HepG2 (cell line): Measurements from ENCODE around the gene POLR1D. TPM values are rescaled to one million over a fixed set of nuclear protein-coding genes. Genes with fewer than 3 reads are reported as not detected.

Source experiments
- CREB3 ChIP-seq: sonication (generic); formaldehyde crosslinking; IDR thresholded peaks from 2 replicates; pipeline ENCODE4 v1.5.0; 2020; ENCODE audit warnings: missing genetic modification reagents
- EEA1 ChIP-seq: sonication (generic); formaldehyde crosslinking; IDR thresholded peaks from 2 replicates; pipeline ENCODE4 v1.5.1; 2020; ENCODE audit warnings: mild to moderate bottlenecking, missing genetic modification reagents, borderline replicate concordance
- GABPB1 ChIP-seq: IDR thresholded peaks from 2 replicates; pipeline ENCODE4 v1.6.1; 2016; ENCODE audit warnings: mild to moderate bottlenecking, missing genetic modification reagents, moderate library complexity, missing compliant biosample characterization
- GATAD2A ChIP-seq: IDR thresholded peaks from 2 replicates; pipeline ENCODE4 v1.6.1; 2016
- GFI1 ChIP-seq: sonication (generic); formaldehyde crosslinking; IDR thresholded peaks from 2 replicates; pipeline ENCODE4 v1.5.0; 2020; ENCODE audit warnings: missing genetic modification reagents, mild to moderate bottlenecking, borderline replicate concordance
- HIVEP1 ChIP-seq: sonication (generic); formaldehyde crosslinking; IDR thresholded peaks from 2 replicates; pipeline ENCODE4 v1.4.0; 2020; ENCODE audit warnings: mild to moderate bottlenecking, missing genetic modification reagents
- KDM4B ChIP-seq: sonication (generic); formaldehyde crosslinking; IDR thresholded peaks from 2 replicates; pipeline ENCODE4 v1.4.0; 2020; ENCODE audit warnings: missing genetic modification reagents
- MLX ChIP-seq: IDR thresholded peaks from 2 replicates; pipeline ENCODE4 v1.6.1; 2016
- NBN ChIP-seq: fragments of 450-650 bp; conservative IDR thresholded peaks from 2 replicates; pipeline ENCODE4 v1.6.1; 2017
- NR0B2 ChIP-seq: sonication (generic); formaldehyde crosslinking; IDR thresholded peaks from 2 replicates; pipeline ENCODE4 v1.4.0; 2020; ENCODE audit warnings: mild to moderate bottlenecking, missing genetic modification reagents
- PTBP1 ChIP-seq: fragments of 200-400 bp; formaldehyde crosslinking; IDR thresholded peaks from 2 replicates; pipeline ENCODE4 v1.6.1; 2018; ENCODE audit warnings: low read length, low read depth; ENCODE audit not compliant: poor library complexity, severe bottlenecking
- RBM22 ChIP-seq: fragments of 200-400 bp; formaldehyde crosslinking; optimal IDR thresholded peaks from 2 replicates; pipeline ENCODE3; 2017; ENCODE audit warnings: mild to moderate bottlenecking, low read length, moderate library complexity
- RELA ChIP-seq: sonication (generic); formaldehyde crosslinking; IDR thresholded peaks from 2 replicates; pipeline ENCODE4 v1.4.0; 2020; ENCODE audit warnings: missing genetic modification reagents
- SMARCC2 ChIP-seq: fragments of 450-650 bp; IDR thresholded peaks from 2 replicates; pipeline ENCODE4 v1.6.1; 2017; ENCODE audit warnings: antibody characterized with exemption, mild to moderate bottlenecking
- TERF1 ChIP-seq: sonication (generic); formaldehyde crosslinking; IDR thresholded peaks from 2 replicates; pipeline ENCODE4 v1.8.0; 2022; ENCODE audit warnings: mild to moderate bottlenecking, missing genetic modification reagents, moderate library complexity
- ZBTB33 ChIP-seq: sonication (generic); formaldehyde crosslinking; IDR thresholded peaks from 2 replicates; pipeline ENCODE4 v1.4.0; 2020; ENCODE audit warnings: missing genetic modification reagents
- ZKSCAN1 ChIP-seq: fragments of 150-350 bp; IDR thresholded peaks from 2 replicates; pipeline ENCODE4 v1.6.1; 2014; ENCODE audit warnings: low read length
- ZNF367 ChIP-seq: sonication (generic); formaldehyde crosslinking; IDR thresholded peaks from 2 replicates; pipeline ENCODE4 v1.4.0; 2020; ENCODE audit warnings: missing genetic modification reagents, borderline replicate concordance
- ZNF414 ChIP-seq: sonication (generic); formaldehyde crosslinking; IDR thresholded peaks from 2 replicates; pipeline ENCODE4 v1.5.0; 2020; ENCODE audit warnings: missing genetic modification reagents
- ZNF503 ChIP-seq: sonication (generic); formaldehyde crosslinking; IDR thresholded peaks from 2 replicates; pipeline ENCODE4 v1.4.0; 2020; ENCODE audit warnings: missing genetic modification reagents
- ZNF530 ChIP-seq: sonication (generic); formaldehyde crosslinking; IDR thresholded peaks from 2 replicates; pipeline ENCODE4 v1.5.0; 2020; ENCODE audit warnings: low read depth, mild to moderate bottlenecking, missing genetic modification reagents
- ZSCAN12 ChIP-seq: sonication (generic); formaldehyde crosslinking; IDR thresholded peaks from 2 replicates; pipeline ENCODE4 v1.9.0; 2021; ENCODE audit warnings: mild to moderate bottlenecking, missing genetic modification reagents
- ZSCAN25 ChIP-seq: sonication (generic); formaldehyde crosslinking; IDR thresholded peaks from 2 replicates; pipeline ENCODE4 v1.8.0; 2022; ENCODE audit warnings: mild to moderate bottlenecking, missing genetic modification reagents
- polyA plus RNA-seq, 8 experiments: library from polyadenylated mRNA; depleted of rRNA in 3 of 8; stranded (reverse) in 7 of 8; unstranded in 1 of 8; fragments of >200 nt; fragmentation: Illumina TruSeq in 4 of 8; extraction: Trizol in 4 of 8; gene quantifications; 2 replicates each; pipeline versions ENCODE4 v1.2.1 to v1.2.3, GENCODE V29; 2011 to 2016; ENCODE audit warnings: low read depth in 4 of 8, missing spikeins in 1 of 8, mixed read lengths in 1 of 8; ENCODE audit not compliant: insufficient read depth in 1 of 8
- total RNA-seq, 5 experiments: library from RNA; depleted of rRNA; stranded (reverse); fragments of >200 nt; fragmentation: Illumina TruSeq; extraction: Trizol; gene quantifications; 2 replicates each; pipeline ENCODE4 v1.2.3, GENCODE V29; 2016; ENCODE audit warnings: low read depth in 1 of 5

Gene POLR1D
- total and polyA plus RNA-seq, 2 of the 13 experiments (the other 11 are each of a cell fraction or from before 2014, with no cell fraction given), result 183 to 490 TPM

GRCh38 chr13:27621366-27622101, at the start of gene POLR1D (continued):
- TF ChIP-seq ZNF503 (CRISPR knock-in tag) (no peak; the same call in 1 of the 2 replicates), ZNF530 (CRISPR knock-in tag) (0 out of 2 replicates have a peak, but pooled peaks have one; percentile 62), ZSCAN12 (CRISPR knock-in tag) (0 out of 2 replicates have a peak, but pooled peaks have one; percentile 53), GFI1 (CRISPR knock-in tag) (no peak), GABPB1 (peak; percentile 90), KDM4B (CRISPR knock-in tag) (no peak; the same call in 1 of the 2 replicates), MLX (CRISPR knock-in tag) (no peak), SMARCC2 (no peak), ZNF414 (CRISPR knock-in tag) (no peak), ZNF367 (CRISPR knock-in tag) (no peak), CREB3 (CRISPR knock-in tag) (no peak), HIVEP1 (CRISPR knock-in tag) (peak; percentile 40; the same call in 1 of the 2 replicates), RBM22 (no peak), ZSCAN25 (0 out of 2 replicates have a peak, but pooled peaks have one; percentile 15), RELA (CRISPR knock-in tag) (no peak), PTBP1 (no peak), ZBTB33 (CRISPR knock-in tag) (no peak), EEA1 (CRISPR knock-in tag) (0 out of 2 replicates have a peak, but pooled peaks have one; percentile 44), GATAD2A (CRISPR knock-in tag) (no peak), TERF1 (CRISPR knock-in tag) (no peak), ZKSCAN1 (no peak), NR0B2 (CRISPR knock-in tag) (peak; percentile 46; the same call in 1 of the 2 replicates), NBN (no peak)
